ENCODE results near the gene PTEN. TPM values are rescaled to one million over a fixed set of nuclear protein-coding genes. Genes with fewer than 3 reads are reported as not detected.

The PTEN gene
- total RNA-seq, 1 experiment from 2014 or later = 58.7 TPM

DNA sequence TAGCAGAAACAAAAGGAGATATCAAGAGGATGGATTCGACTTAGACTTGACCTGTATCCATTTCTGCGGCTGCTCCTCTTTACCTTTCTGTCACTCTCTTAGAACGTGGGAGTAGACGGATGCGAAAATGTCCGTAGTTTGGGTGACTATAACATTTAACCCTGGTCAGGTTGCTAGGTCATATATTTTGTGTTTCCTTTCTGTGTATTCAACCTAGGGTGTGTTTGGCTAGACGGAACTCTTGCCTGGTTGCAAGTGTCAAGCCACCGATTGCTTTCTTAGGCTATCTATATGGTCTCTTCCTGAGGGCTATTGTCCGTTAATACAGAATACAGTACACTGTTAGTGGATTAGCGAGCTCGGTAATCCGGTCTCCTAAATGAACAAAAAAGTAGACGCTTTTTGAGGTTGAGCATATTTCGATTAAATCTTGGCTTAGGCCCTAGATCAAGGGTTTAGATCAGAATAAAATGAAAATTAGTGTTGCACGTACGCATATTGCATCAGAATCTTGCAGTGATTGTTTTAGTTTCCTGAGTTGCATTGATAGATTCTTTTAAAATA lies 1.2 kb downstream of the PTEN start:
- ATAC-seq (no peak), DNase-seq (ENCODE audit: low read depth, low spot score) (no peak)
- RAD21 ChIA-PET (ENCODE audit: low non-redundant PET in 1 of 2, low total read pairs in 2 of 2, uncharacterized antibody in 2 of 2, unreplicated experiment in 2 of 2) = no interaction called here
- Histone ChIP-seq H2AFZ (ENCODE audit: low read depth, low read length, poor library complexity, severe bottlenecking) (no peak overlapping the region), H3K27me3 (ENCODE audit: insufficient read depth, low read length) (no peaks in the 10 kb centered on the region), H3K9me3 (ENCODE audit: control insufficient read depth in 1 of 2, insufficient read depth in 1 of 2, low read depth in 1 of 2, low read length in 2 of 2) (no peaks in the 10 kb centered on the region), H3K9ac (ENCODE audit: low read length) (peak overlapping the region; percentile 88), H3K79me2 (ENCODE audit: insufficient read depth, low read length) (peaks cover 61% of the 10 kb centered on the region), H3K9me2 (ENCODE audit: insufficient read depth) (no peaks in the 10 kb centered on the region), H3K4me3 (replicated peaks in 1 of 2; ENCODE audit: low read depth in 1 of 2, low read length in 2 of 2) (peak overlapping the region; percentile 84 to 93), H3K4me2 (ENCODE audit: low read length) (peak overlapping the region; percentile 97), H3K27ac (ENCODE audit: low read depth, low read length) (peak overlapping the region; percentile 94), H3K36me3 (ENCODE audit: control insufficient read depth in 1 of 2, insufficient read depth in 2 of 2, low read length in 2 of 2) (0 out of 4 replicates have a peak, but pooled peaks cover 0 to 6% of the 10 kb centered on the region in 2 experiments), H3K4me1 (ENCODE audit: control insufficient read depth in 1 of 2, insufficient read depth in 2 of 2, low read length in 2 of 2) (peaks cover 14 to 28% of the 10 kb centered on the region in 2 experiments; a peak in 3 of 4 replicates), H4K20me1 (ENCODE audit: insufficient read depth) (peaks cover 10% of the 10 kb centered on the region; the same call in 1 of the 2 replicates)
- CTCF ChIA-PET = no interaction called here
- no peak for TF ChIP-seq JUND (IDR thresholded peaks at IDR 0.05)
- intact Hi-C loops (cut with micrococcal nuclease) = loop anchor here (5.0 kb wide), 1 partner anchor 207 kb away; the partner anchor contains the start of gene PAPSS2
- POLR2A ChIA-PET = no interaction called here
- no TSS peak for BruUV-seq (replicated peaks)

- Histone ChIP-seq H3K4me1 (ENCODE audit: control insufficient read depth in 1 of 2, insufficient read depth in 2 of 2, low read length in 2 of 2) (peaks cover 14 to 28% of the 10 kb centered on the region in 2 experiments; a peak in 3 of 4 replicates), H3K9me3 (ENCODE audit: control insufficient read depth in 1 of 2, insufficient read depth in 1 of 2, low read depth in 1 of 2, low read length in 2 of 2) (no peaks in the 10 kb centered on the region), H3K9ac (ENCODE audit: low read length) (peak overlapping the region; percentile 88), H3K4me3 (replicated peaks in 1 of 2; ENCODE audit: low read depth in 1 of 2, low read length in 2 of 2) (peak overlapping the region; percentile 84 to 93), H2AFZ (ENCODE audit: low read depth, low read length, poor library complexity, severe bottlenecking) (no peak overlapping the region), H3K9me2 (ENCODE audit: insufficient read depth) (no peaks in the 10 kb centered on the region), H3K36me3 (ENCODE audit: control insufficient read depth in 1 of 2, insufficient read depth in 2 of 2, low read length in 2 of 2) (0 out of 4 replicates have a peak, but pooled peaks cover 0 to 6% of the 10 kb centered on the region in 2 experiments), H3K4me2 (ENCODE audit: low read length) (peak overlapping the region; percentile 97), H3K27me3 (ENCODE audit: insufficient read depth, low read length) (no peaks in the 10 kb centered on the region), H3K27ac (ENCODE audit: low read depth, low read length) (no peak overlapping the region), H4K20me1 (ENCODE audit: insufficient read depth) (peaks cover 10% of the 10 kb centered on the region; the same call in 1 of the 2 replicates), H3K79me2 (ENCODE audit: insufficient read depth, low read length) (peaks cover 69% of the 10 kb centered on the region)
- ATAC-seq = no peak
- ChIA-PET RAD21 (ENCODE audit: low non-redundant PET in 1 of 2, low total read pairs in 2 of 2, uncharacterized antibody in 2 of 2, unreplicated experiment in 2 of 2) (no interaction called here), CTCF (no interaction called here), POLR2A (no interaction called here)
- intact Hi-C loops (cut with micrococcal nuclease) = no loop called here
- TF ChIP-seq EZH2phosphoT487 (IDR thresholded peaks at IDR 0.05; ENCODE audit: borderline replicate concordance) = no peak
- TSS peak; percentile 43 for BruUV-seq (replicated peaks)
- DNase-seq (ENCODE audit: low read depth, low spot score) = no peak
Measured at GRCh38 chr10:87865241-87865881, 1.9 kb downstream of the PTEN start.
